T-helper 1 cell treated with Interleukin-12 subunit alpha and Interleukin-12 subunit beta and Interleukin-4 antibody, amounts not matched to agents 30 μg/mL and 1 μg/mL, for 36 hours (primary cell): Measurements from ENCODE around the gene PTPRN2.
"Not testable (repeated sequence)": the region's sequence is repeated elsewhere in the genome, so short reads cannot be mapped to it uniquely, and the experiment has no call there.

Experiments used
- H3K27ac Mint-ChIP-seq: one replicate; pipeline ENCODE4 v1.8.0; 2021; ENCODE audit warnings: mild to moderate bottlenecking, mixed read lengths
- H3K27me3 Mint-ChIP-seq: one replicate; pipeline ENCODE4 v1.8.0; 2021; ENCODE audit warnings: low read depth, mixed read lengths
- H3K36me3 Mint-ChIP-seq: one replicate; pipeline ENCODE4 v1.8.0; 2021; ENCODE audit warnings: low read depth, mixed read lengths
- H3K4me1 Mint-ChIP-seq: one replicate; pipeline ENCODE4 v1.8.0; 2021; ENCODE audit warnings: low read depth, mixed read lengths
- H3K4me3 Mint-ChIP-seq: one replicate; pipeline ENCODE4 v1.8.0; 2021; ENCODE audit warnings: mild to moderate bottlenecking, moderate library complexity, mixed read lengths
- H3K9me3 Mint-ChIP-seq: one replicate; pipeline ENCODE4 v1.8.0; 2021; ENCODE audit warnings: mixed read lengths

The PTPRN2 gene

GRCh38 chr7:157895520-157896375 lies 691.9 kb downstream of the PTPRN2 start:
- Mint-ChIP-seq H3K27me3 (no peaks in the 10 kb centered on the region), H3K36me3 (no peaks in the 10 kb centered on the region), H3K27ac (no peak overlapping the region), H3K4me3 (no peak overlapping the region), H3K9me3 (no peaks in the 10 kb centered on the region), H3K4me1 (no peaks in the 10 kb centered on the region)

GRCh38 chr7:157895098-157895497 lies 692.5 kb downstream of the PTPRN2 start:
- not testable (repeated sequence) for H3K27ac Mint-ChIP-seq, H3K27me3 Mint-ChIP-seq, H3K36me3 Mint-ChIP-seq, H3K4me1 Mint-ChIP-seq, H3K4me3 Mint-ChIP-seq, H3K9me3 Mint-ChIP-seq

GRCh38 chr7:157893535-157894044 lies 694.0 kb downstream of the PTPRN2 start:
- H3K4me1 Mint-ChIP-seq, result peaks cover 2% of the 10 kb centered on the region
- no peaks in the 10 kb centered on the region for H3K27me3 Mint-ChIP-seq
- H3K9me3 Mint-ChIP-seq, result no peaks in the 10 kb centered on the region
- no peak overlapping the region for H3K4me3 Mint-ChIP-seq
- no peaks in the 10 kb centered on the region for H3K36me3 Mint-ChIP-seq
- H3K27ac Mint-ChIP-seq, result no peak overlapping the region

GRCh38 chr7:157892751-157893523 lies 694.7 kb downstream of the PTPRN2 start:
- Mint-ChIP-seq H3K9me3 (no peaks in the 10 kb centered on the region), H3K27me3 (no peaks in the 10 kb centered on the region)

GRCh38 chr7:157890921-157891401 lies 696.7 kb downstream of the PTPRN2 start:
- H3K27ac Mint-ChIP-seq, result no peak overlapping the region
- H3K27me3 Mint-ChIP-seq, result no peaks in the 10 kb centered on the region
- H3K4me3 Mint-ChIP-seq, result no peak overlapping the region
- H3K36me3 Mint-ChIP-seq, result no peaks in the 10 kb centered on the region
- peaks cover 2% of the 10 kb centered on the region for H3K4me1 Mint-ChIP-seq
- H3K9me3 Mint-ChIP-seq, result no peaks in the 10 kb centered on the region

More at GRCh38 chr7:157892751-157893523, 694.7 kb downstream of the PTPRN2 start:
- no peaks in the 10 kb centered on the region for H3K36me3 Mint-ChIP-seq
- no peak overlapping the region for H3K27ac Mint-ChIP-seq
- peaks cover 2% of the 10 kb centered on the region for H3K4me1 Mint-ChIP-seq
- H3K4me3 Mint-ChIP-seq, result no peak overlapping the region

- Mint-ChIP-seq H3K36me3 (no peaks in the 10 kb centered on the region), H3K27me3 (no peaks in the 10 kb centered on the region), H3K27ac (no peak overlapping the region), H3K9me3 (no peaks in the 10 kb centered on the region), H3K4me1 (peaks cover 2% of the 10 kb centered on the region), H3K4me3 (no peak overlapping the region)
Observed at GRCh38 chr7:157889480-157889879, 698.1 kb downstream of the PTPRN2 start.

GRCh38 chr7:157888579-157888978 lies 699.0 kb downstream of the PTPRN2 start:
- Mint-ChIP-seq H3K4me1 (peaks cover 2% of the 10 kb centered on the region), H3K9me3 (no peaks in the 10 kb centered on the region), H3K27ac (no peak overlapping the region), H3K36me3 (no peaks in the 10 kb centered on the region), H3K4me3 (no peak overlapping the region), H3K27me3 (no peaks in the 10 kb centered on the region)

GRCh38 chr7:157887400-157887799 lies 700.2 kb downstream of the PTPRN2 start:
- Mint-ChIP-seq H3K27me3 (no peaks in the 10 kb centered on the region), H3K4me1 (peaks cover 2% of the 10 kb centered on the region), H3K36me3 (no peaks in the 10 kb centered on the region), H3K27ac (no peak overlapping the region), H3K9me3 (no peaks in the 10 kb centered on the region), H3K4me3 (no peak overlapping the region)

- no peak overlapping the region for H3K27ac Mint-ChIP-seq
- peaks cover 2% of the 10 kb centered on the region for H3K4me1 Mint-ChIP-seq
Observed at GRCh38 chr7:157886711-157887110, 700.9 kb downstream of the PTPRN2 start.

GRCh38 chr7:157886266-157886665 lies 701.4 kb downstream of the PTPRN2 start:
- H3K36me3 Mint-ChIP-seq, result no peaks in the 10 kb centered on the region
- no peaks in the 10 kb centered on the region for H3K27me3 Mint-ChIP-seq

More at GRCh38 chr7:157886711-157887110, 700.9 kb downstream of the PTPRN2 start:
- Mint-ChIP-seq H3K36me3 (no peaks in the 10 kb centered on the region), H3K4me3 (no peak overlapping the region), H3K9me3 (no peaks in the 10 kb centered on the region), H3K27me3 (no peaks in the 10 kb centered on the region)

GRCh38 chr7:157885140-157885539 lies 702.5 kb downstream of the PTPRN2 start:
- H3K36me3 Mint-ChIP-seq, result peaks cover 4% of the 10 kb centered on the region
- H3K27ac Mint-ChIP-seq, result no peak overlapping the region
- peaks cover 11% of the 10 kb centered on the region for H3K9me3 Mint-ChIP-seq
- H3K4me1 Mint-ChIP-seq, result no peaks in the 10 kb centered on the region
- H3K27me3 Mint-ChIP-seq, result no peaks in the 10 kb centered on the region
- H3K4me3 Mint-ChIP-seq, result no peak overlapping the region

More at GRCh38 chr7:157886266-157886665, 701.4 kb downstream of the PTPRN2 start:
- no peak overlapping the region for H3K27ac Mint-ChIP-seq
- H3K9me3 Mint-ChIP-seq, result no peaks in the 10 kb centered on the region
- H3K4me1 Mint-ChIP-seq, result peaks cover 2% of the 10 kb centered on the region
- no peak overlapping the region for H3K4me3 Mint-ChIP-seq

- H3K4me3 Mint-ChIP-seq, result no peak overlapping the region
- no peaks in the 10 kb centered on the region for H3K27me3 Mint-ChIP-seq
- peaks cover 17% of the 10 kb centered on the region for H3K9me3 Mint-ChIP-seq
- no peak overlapping the region for H3K27ac Mint-ChIP-seq
- H3K4me1 Mint-ChIP-seq, result no peaks in the 10 kb centered on the region
- H3K36me3 Mint-ChIP-seq, result peaks cover 4% of the 10 kb centered on the region
Observed at GRCh38 chr7:157884461-157885062, 703.1 kb downstream of the PTPRN2 start.

GRCh38 chr7:157881048-157881771 lies 706.4 kb downstream of the PTPRN2 start:
- Mint-ChIP-seq H3K36me3 (peaks cover 4% of the 10 kb centered on the region), H3K4me3 (no peak overlapping the region), H3K9me3 (peaks cover 22% of the 10 kb centered on the region), H3K27ac (peak overlapping the region; percentile 0), H3K27me3 (no peaks in the 10 kb centered on the region), H3K4me1 (no peaks in the 10 kb centered on the region)

GRCh38 chr7:157879391-157879790 lies 708.2 kb downstream of the PTPRN2 start:
- Mint-ChIP-seq H3K4me3 (no peak overlapping the region), H3K4me1 (peaks cover 6% of the 10 kb centered on the region), H3K27ac (no peak overlapping the region), H3K36me3 (peaks cover 4% of the 10 kb centered on the region), H3K9me3 (peaks cover 22% of the 10 kb centered on the region), H3K27me3 (no peaks in the 10 kb centered on the region)
